Astrocyte of the spinal cord (primary cell): ENCODE results near the gene SYTL2.
A peak's percentile ranks its signal among the peaks of the same experiment; 100 is the strongest.

Experiments used
- DNase-seq: peaks from one replicate; pipeline ENCODE4 v3.0.0; 2011; ENCODE audit warnings: low read depth, low spot score
- H3K4me3 ChIP-seq: 2 replicates; pipeline ENCODE4 v1.5.1; 2011; ENCODE audit warnings: low read depth, mild to moderate bottlenecking, low read length, moderate library complexity
- CTCF ChIP-seq: IDR thresholded peaks from 2 replicates; pipeline ENCODE4 v1.5.1; 2012; ENCODE audit warnings: low read depth, mild to moderate bottlenecking, low read length, inconsistent platforms
- in situ Hi-C: cut with HindIII; loops from 2 replicates; pipeline ENCODE4 v1.10.0; 2017; ENCODE audit warnings: low sequenced_read_pairs

SYTL2 gene

DNA sequence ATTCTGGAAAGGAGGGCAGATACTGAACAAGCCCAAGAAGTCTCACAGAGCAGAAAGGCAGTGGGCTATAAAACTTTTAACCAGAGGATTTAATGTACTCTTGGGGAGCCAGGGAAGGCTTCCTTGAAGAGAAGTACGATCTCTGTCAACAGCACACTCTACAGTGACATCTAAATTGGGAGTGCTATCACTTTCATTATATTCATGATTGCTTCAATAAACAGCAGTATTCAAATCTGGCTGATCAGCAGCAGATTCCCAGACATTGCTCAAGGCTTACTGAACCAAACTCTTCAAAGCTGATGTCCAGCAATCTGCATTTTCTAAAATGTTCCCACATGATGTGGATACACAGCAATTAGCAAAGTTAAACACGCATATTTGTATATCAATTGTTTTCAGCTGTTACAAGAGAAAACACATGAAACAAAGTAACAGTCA is 44.2 kb downstream of the SYTL2 start:
- no peak overlapping the region for H3K4me3 ChIP-seq
- TF ChIP-seq CTCF = no peak
- in situ Hi-C loops = no loop called here
- no peak for DNase-seq

GRCh38 chr11:85764796-85765195 is 46.1 kb downstream of the SYTL2 start:
- in situ Hi-C loops = no loop called here
- TF ChIP-seq CTCF = no peak
- DNase-seq = no peak
- no peak overlapping the region for H3K4me3 ChIP-seq

GRCh38 chr11:85762226-85762625 is 48.7 kb downstream of the SYTL2 start:
- no peak for DNase-seq
- no peak overlapping the region for H3K4me3 ChIP-seq
- in situ Hi-C loops = no loop called here
- no peak for TF ChIP-seq CTCF

GRCh38 chr11:85759915-85760314 is 51.0 kb downstream of the SYTL2 start:
- in situ Hi-C loops = no loop called here
- no peak overlapping the region for H3K4me3 ChIP-seq
- DNase-seq = peak; percentile 90
- no peak for TF ChIP-seq CTCF

GRCh38 chr11:85758480-85759039 is 52.4 kb downstream of the SYTL2 start:
- H3K4me3 ChIP-seq = no peak overlapping the region
- in situ Hi-C loops = no loop called here
- no peak for DNase-seq
- no peak for TF ChIP-seq CTCF

DNA sequence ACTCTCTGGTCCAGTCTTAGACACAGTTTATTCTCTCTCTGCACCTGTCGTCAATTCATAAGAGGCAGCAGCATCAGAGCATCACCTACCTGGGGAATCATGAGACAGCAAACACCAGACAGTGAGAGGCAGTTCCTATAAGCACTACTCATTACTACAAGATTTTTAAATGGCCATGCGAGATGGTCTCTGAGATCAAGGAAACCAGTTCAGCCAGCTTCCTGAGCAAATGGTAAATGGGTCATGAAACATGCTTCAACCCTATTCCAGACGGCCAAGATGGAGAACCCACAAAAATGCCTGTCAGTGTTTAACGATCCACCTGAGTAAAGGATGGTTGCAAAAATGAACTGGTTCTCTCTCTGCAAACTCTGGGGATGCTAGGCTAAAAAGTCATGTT is 52.9 kb downstream of the SYTL2 start:
- no peak for DNase-seq
- in situ Hi-C loops = no loop called here
- no peak for TF ChIP-seq CTCF
- H3K4me3 ChIP-seq = no peak overlapping the region
